ENCODE data around the gene ATXN1. TPM values are rescaled to one million over a fixed set of nuclear protein-coding genes. Genes with fewer than 3 reads are reported as not detected.
A peak's percentile ranks its signal among the peaks of the same experiment; 100 is the strongest.

Gene ATXN1
- total RNA-seq, 4 donors from 2014 or later = 26.4 to 46.4 (median 36.1) TPM

GRCh38 chr6:16697437-16698161, 63.7 kb downstream of the ATXN1 start:
- no peak for TF ChIP-seq CTCF (IDR thresholded peaks at IDR 0.05)
- no peak for DNase-seq (ENCODE audit: low spot score)
- no peak for ATAC-seq (ENCODE audit: low FRiP score)

- no peak for DNase-seq (ENCODE audit: low spot score)
- no peak for ATAC-seq (ENCODE audit: low FRiP score)
Observed at GRCh38 chr6:16696496-16696895, 64.8 kb downstream of the ATXN1 start.

GRCh38 chr6:16694781-16695578, 66.3 kb downstream of the ATXN1 start:
- no peak for TF ChIP-seq CTCF (IDR thresholded peaks at IDR 0.05)
- DNase-seq (ENCODE audit: low spot score) (no peak), ATAC-seq (ENCODE audit: low FRiP score) (no peak)

More at GRCh38 chr6:16696496-16696895, 64.8 kb downstream of the ATXN1 start:
- TF ChIP-seq CTCF (IDR thresholded peaks at IDR 0.05) = no peak

GRCh38 chr6:16691324-16691723, 69.9 kb downstream of the ATXN1 start:
- no peak for DNase-seq (ENCODE audit: low spot score)
- no peak for TF ChIP-seq CTCF (IDR thresholded peaks at IDR 0.05)
- ATAC-seq (ENCODE audit: low FRiP score) = no peak

- ATAC-seq (ENCODE audit: low FRiP score) (peak; percentile 10), DNase-seq (ENCODE audit: low spot score) (no peak)
- no peak for TF ChIP-seq CTCF (IDR thresholded peaks at IDR 0.05)
Observed at GRCh38 chr6:16690608-16691142, 70.6 kb downstream of the ATXN1 start.

GRCh38 chr6:16689788-16690607, 71.3 kb downstream of the ATXN1 start:
- no peak for ATAC-seq (ENCODE audit: low FRiP score)
- no peak for DNase-seq (ENCODE audit: low spot score)
- TF ChIP-seq CTCF (IDR thresholded peaks at IDR 0.05) = no peak
